A673 (cell line): ENCODE results near the gene NAB2. TPM values are rescaled to one million over a fixed set of nuclear protein-coding genes. Genes with fewer than 3 reads are reported as not detected.

ENCODE experiments used
- BruUV-seq: library from RNA; stranded (reverse); fragments of 400-500 nt; replicated peaks from 2 replicates; lab custom pipeline; 2021; lab: Mats Ljungman, UMichigan
- CTCF ChIA-PET: fragments of 300-600 bp; sonication (Branson Sonifier 250); formaldehyde crosslinking; loops from one replicate; lab custom pipeline; 2022; ENCODE audit warnings: antibody characterized with exemption; lab: Charles Lee
- POLR2A ChIA-PET: fragments of 300-600 bp; sonication (Branson Sonifier 250); formaldehyde crosslinking; loops from one replicate; lab custom pipeline; 2022; ENCODE audit warnings: antibody characterized with exemption; ENCODE audit not compliant: low non-redundant PET; lab: Charles Lee
- DNase-seq: peaks from one replicate; pipeline ENCODE4 v3.0.0-alpha.2; 2015; ENCODE audit warnings: low spot score
- H3K27ac ChIP-seq: fragments of 200-600 bp; sonication (generic); 2 replicates; pipeline ENCODE4 v1.5.1; 2016; ENCODE audit warnings: mixed run types, low read depth, mild to moderate bottlenecking, mixed read lengths, antibody characterized with exemption, low read length; ENCODE audit not compliant: poor library complexity, severe bottlenecking
- H3K27me3 ChIP-seq: fragments of 200-600 bp; sonication (generic); replicated peaks from 2 replicates; pipeline ENCODE4 v1.6.1; 2017; ENCODE audit warnings: mixed run types, low read depth, mild to moderate bottlenecking, mixed read lengths, antibody characterized with exemption, low read length; ENCODE audit not compliant: insufficient read depth, poor library complexity
- H3K36me3 ChIP-seq: fragments of 200-600 bp; sonication (generic); 2 replicates; pipeline ENCODE4 v1.6.1; 2016; ENCODE audit warnings: mixed run types, mild to moderate bottlenecking, mixed read lengths, antibody characterized with exemption, low read length; ENCODE audit not compliant: insufficient read depth, poor library complexity, severe bottlenecking
- H3K4me1 ChIP-seq: fragments of 200-600 bp; sonication (generic); 2 replicates; pipeline ENCODE4 v1.6.1; 2017; ENCODE audit warnings: mixed run types, mild to moderate bottlenecking, mixed read lengths, antibody characterized with exemption, low read length; ENCODE audit not compliant: insufficient read depth, poor library complexity, severe bottlenecking
- H3K4me3 ChIP-seq: fragments of 200-600 bp; sonication (generic); 2 replicates; pipeline ENCODE4 v1.5.1; 2016; ENCODE audit warnings: low read depth, mixed run types, mild to moderate bottlenecking, mixed read lengths, low read length; ENCODE audit not compliant: poor library complexity, severe bottlenecking
- H3K9me3 ChIP-seq: fragments of 200-600 bp; sonication (generic); 2 replicates; pipeline ENCODE4 v1.6.1; 2016; ENCODE audit warnings: mixed run types, low read depth, mild to moderate bottlenecking, mixed read lengths, antibody characterized with exemption, low read length; ENCODE audit not compliant: poor library complexity, severe bottlenecking
- EZH2 ChIP-seq: fragments of 200-600 bp; sonication (generic); IDR thresholded peaks from 2 replicates; pipeline ENCODE4 v1.6.1; 2017; ENCODE audit warnings: borderline replicate concordance, low read depth, mild to moderate bottlenecking, mixed read lengths, antibody characterized with exemption, low read length; ENCODE audit not compliant: poor library complexity, severe bottlenecking
- intact Hi-C: fragments of 100-400 bp; cut with micrococcal nuclease; formaldehyde crosslinking; loops from one replicate; pipeline ENCODE4 v1.10.0; 2022; ENCODE audit not compliant: unreplicated experiment
- total RNA-seq: library from RNA; stranded (reverse); gene quantifications from 2 replicates; pipeline ENCODE4 v1.2.3, GENCODE V29; 2021
- TF ChIP-seq, protein P1 (sequence below): fragments of 300-800, 200-600 bp; sonication (generic); conservative IDR thresholded peaks from 2 replicates; pipeline ENCODE4 v1.5.1; 2017; ENCODE audit warnings: low read depth, mild to moderate bottlenecking, antibody characterized with exemption, low read length, moderate library complexity, mixed read lengths

NAB2 gene
- total RNA-seq, 1 experiment from 2014 or later = 61.8 TPM

DNA sequence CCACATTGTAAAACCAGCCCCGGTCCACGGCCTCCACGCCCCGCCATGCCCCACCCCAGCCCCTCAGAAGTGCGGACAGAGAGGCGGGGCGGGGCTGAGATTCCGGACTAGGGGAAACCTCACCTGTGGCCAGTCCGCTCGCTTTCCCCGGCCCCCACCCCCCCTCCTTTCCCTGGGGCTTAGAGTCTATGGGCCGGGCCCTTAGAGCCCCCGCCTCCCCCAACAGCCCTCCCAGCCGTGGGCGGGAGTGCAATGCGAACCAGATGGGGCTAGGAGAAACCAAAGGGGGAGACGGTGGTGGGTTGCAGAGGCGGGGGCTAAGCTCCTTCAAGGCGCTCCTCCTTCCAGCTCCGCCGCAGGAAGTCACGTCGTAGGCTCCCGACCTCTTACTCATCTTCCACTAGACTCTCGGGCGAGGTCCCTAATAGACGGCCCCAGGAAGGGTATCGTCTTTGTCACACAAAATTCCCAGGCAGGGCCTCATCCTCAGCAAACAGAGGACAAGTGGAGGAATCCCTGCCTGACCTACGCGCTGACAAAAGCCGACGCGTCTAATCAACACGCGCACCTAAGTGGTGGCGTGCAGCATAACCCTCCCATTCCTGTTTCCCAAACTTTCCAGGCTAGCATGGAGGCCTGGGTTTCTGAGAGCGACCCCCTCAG, 1.1 kb upstream of the NAB2 start:
- peak overlapping the region; percentile 63 for H3K4me3 ChIP-seq
- no peaks in the 10 kb centered on the region for H3K27me3 ChIP-seq
- TF ChIP-seq, protein P1, sequence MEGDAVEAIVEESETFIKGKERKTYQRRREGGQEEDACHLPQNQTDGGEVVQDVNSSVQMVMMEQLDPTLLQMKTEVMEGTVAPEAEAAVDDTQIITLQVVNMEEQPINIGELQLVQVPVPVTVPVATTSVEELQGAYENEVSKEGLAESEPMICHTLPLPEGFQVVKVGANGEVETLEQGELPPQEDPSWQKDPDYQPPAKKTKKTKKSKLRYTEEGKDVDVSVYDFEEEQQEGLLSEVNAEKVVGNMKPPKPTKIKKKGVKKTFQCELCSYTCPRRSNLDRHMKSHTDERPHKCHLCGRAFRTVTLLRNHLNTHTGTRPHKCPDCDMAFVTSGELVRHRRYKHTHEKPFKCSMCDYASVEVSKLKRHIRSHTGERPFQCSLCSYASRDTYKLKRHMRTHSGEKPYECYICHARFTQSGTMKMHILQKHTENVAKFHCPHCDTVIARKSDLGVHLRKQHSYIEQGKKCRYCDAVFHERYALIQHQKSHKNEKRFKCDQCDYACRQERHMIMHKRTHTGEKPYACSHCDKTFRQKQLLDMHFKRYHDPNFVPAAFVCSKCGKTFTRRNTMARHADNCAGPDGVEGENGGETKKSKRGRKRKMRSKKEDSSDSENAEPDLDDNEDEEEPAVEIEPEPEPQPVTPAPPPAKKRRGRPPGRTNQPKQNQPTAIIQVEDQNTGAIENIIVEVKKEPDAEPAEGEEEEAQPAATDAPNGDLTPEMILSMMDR = no peak
- no peak for TF ChIP-seq EZH2
- intact Hi-C loops = loop anchor here (1.0 kb wide), 1 partner anchor 9 kb away; no protein-coding TSS in a partner anchor
- H3K9me3 ChIP-seq = no peaks in the 10 kb centered on the region
- H3K27ac ChIP-seq = peak overlapping the region; percentile 100
- ChIA-PET CTCF (no interaction called here), POLR2A (interaction anchor here (0.5 to 1.0 kb wide), 5 partner anchors 9 to 1244 kb away, joined by 3 to 11 read pairs (median 8); partner anchors contain the start of genes NEMP1 and STAT6)
- BruUV-seq = TSS peak; percentile 75
- DNase-seq = peak; percentile 99
- peaks cover 24% of the 10 kb centered on the region for H3K36me3 ChIP-seq
- peaks cover 43% of the 10 kb centered on the region for H3K4me1 ChIP-seq

DNA sequence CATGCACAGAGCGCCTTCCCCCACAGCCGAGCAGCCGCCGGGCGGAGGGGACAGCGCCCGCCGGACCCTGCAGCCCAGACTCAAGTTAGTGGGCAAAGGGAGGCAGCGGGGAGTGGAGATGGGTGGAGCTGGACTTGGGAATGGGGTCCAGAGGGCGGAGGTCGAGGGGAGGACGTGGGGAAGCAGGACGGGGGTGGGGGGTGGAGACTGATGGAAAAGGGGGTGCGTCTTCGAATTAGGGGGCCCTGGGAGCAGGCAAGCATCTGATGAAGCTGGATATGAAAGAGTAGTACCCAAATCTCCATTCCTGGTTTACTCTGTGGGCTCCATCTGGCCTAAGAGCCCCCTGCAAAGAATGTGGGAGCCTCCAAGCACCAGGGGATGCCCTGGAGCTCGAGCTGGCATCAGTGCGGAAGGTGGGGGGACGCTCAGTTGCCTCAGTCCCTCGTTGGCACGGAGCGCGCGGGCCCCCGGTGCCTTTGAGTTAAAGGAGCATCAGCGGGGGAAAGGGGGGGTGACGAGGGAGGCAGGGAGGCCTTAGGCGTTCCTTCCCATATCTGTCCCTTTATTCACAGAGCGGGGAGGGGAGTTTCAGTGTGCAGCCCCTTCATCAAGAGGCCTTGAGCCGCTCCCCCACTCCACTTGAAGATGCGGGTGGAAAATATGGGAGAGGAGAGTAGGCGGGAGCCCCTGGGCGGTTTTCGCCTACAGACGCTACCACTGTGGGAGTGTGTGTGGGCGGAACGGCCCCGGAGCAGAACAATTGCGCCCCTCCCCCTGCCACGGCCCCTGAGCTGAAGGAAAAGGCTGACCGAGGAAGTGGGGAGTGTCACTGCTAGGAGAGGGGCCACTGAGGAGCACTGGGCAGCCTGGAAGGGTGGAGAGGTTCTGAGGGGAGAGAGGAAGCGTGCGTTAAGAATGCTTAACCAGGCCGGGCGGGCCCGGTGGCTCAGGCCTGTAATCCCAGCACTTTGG, 644 bp downstream of the NAB2 start:
- ChIA-PET CTCF (interaction anchor here (0.6 to 2.1 kb wide), 3 partner anchors 15 to 22 kb away, joined by 3 to 15 read pairs (median 9); no protein-coding TSS in a partner anchor), POLR2A (interaction anchor here (0.6 kb wide), 1 partner anchor 942 kb away, joined by 10 read pairs; no protein-coding TSS in a partner anchor)
- H3K9me3 ChIP-seq = no peaks in the 10 kb centered on the region
- intact Hi-C loops = no loop called here
- peak overlapping the region; percentile 89 for H3K27ac ChIP-seq
- peak; percentile 77 for DNase-seq
- peaks cover 38% of the 10 kb centered on the region for H3K36me3 ChIP-seq
- peaks cover 59% of the 10 kb centered on the region for H3K4me1 ChIP-seq
- H3K27me3 ChIP-seq = no peaks in the 10 kb centered on the region
- TF ChIP-seq, protein P1 = no peak
- no peak for TF ChIP-seq EZH2
- no TSS peak for BruUV-seq
- peak overlapping the region; percentile 93 for H3K4me3 ChIP-seq

- H3K4me1 ChIP-seq = peaks cover 57% of the 10 kb centered on the region
These were observed 1.6 kb downstream of the NAB2 start for GRCh38 chr12:57090490-57090889.

More at GRCh38 chr12:57090490-57090889, 1.6 kb downstream of the NAB2 start:
- Histone ChIP-seq H3K36me3 (peaks cover 46% of the 10 kb centered on the region), H3K4me3 (peak overlapping the region; percentile 93), H3K27ac (peak overlapping the region; percentile 75), H3K9me3 (no peaks in the 10 kb centered on the region), H3K27me3 (no peaks in the 10 kb centered on the region)
- no TSS peak for BruUV-seq
- TF ChIP-seq EZH2 = no peak
- TF ChIP-seq, protein P1 = no peak
- intact Hi-C loops = no loop called here
- ChIA-PET CTCF (interaction anchor here (2.0 to 2.1 kb wide), 2 partner anchors 21 to 22 kb away, joined by 9 to 15 read pairs; no protein-coding TSS in a partner anchor), POLR2A (no interaction called here)
- no peak for DNase-seq
